GM23338 (cell line): ENCODE measurements around the gene PSEN2. TPM values are rescaled to one million over a fixed set of nuclear protein-coding genes. Genes with fewer than 3 reads are reported as not detected.

Source experiments
- ATAC-seq: fragments of 200-7000 bp; cut with Tn5 transposase; 3 replicates; pipeline ENCODE4 v1.9.1; 2020
- DNase-seq: peaks from one replicate; pipeline ENCODE4 v3.0.0-alpha.2; 2015; ENCODE audit warnings: low spot score
- H2AFZ ChIP-seq: fragments of 200-600 bp; sonication (generic); 2 replicates; pipeline ENCODE4 v1.8.0; 2016; ENCODE audit warnings: antibody characterized with exemption, mild to moderate bottlenecking, moderate library complexity
- H3F3A ChIP-seq: fragments of 200-600 bp; sonication (generic); replicated peaks from 2 replicates; pipeline ENCODE4 v1.8.0; 2017; ENCODE audit warnings: antibody characterized with exemption, mixed run types, low read depth
- H3K27ac ChIP-seq: fragments of 200-600 bp; sonication (generic); 2 replicates; pipeline ENCODE4 v1.6.1; 2016; ENCODE audit warnings: low read depth
- H3K27me3 ChIP-seq: fragments of 200-600 bp; sonication (generic); 2 replicates; pipeline ENCODE4 v1.8.0; 2016; ENCODE audit warnings: mild to moderate bottlenecking, mixed run types, moderate library complexity; ENCODE audit not compliant: insufficient read depth
- H3K36me3 ChIP-seq: fragments of 200-600 bp; sonication (generic); 2 replicates; pipeline ENCODE4 v1.8.0; 2016; ENCODE audit warnings: mild to moderate bottlenecking; ENCODE audit not compliant: insufficient read depth
- H3K4me1 ChIP-seq: fragments of 200-600 bp; sonication (generic); 2 replicates; pipeline ENCODE4 v1.8.0; 2016; ENCODE audit warnings: mild to moderate bottlenecking, moderate library complexity; ENCODE audit not compliant: insufficient read depth
- H3K4me2 ChIP-seq: fragments of 200-600 bp; sonication (generic); 2 replicates; pipeline ENCODE4 v1.7.1; 2017; ENCODE audit warnings: mixed run types
- H3K4me3 ChIP-seq: fragments of 200-600 bp; sonication (generic); 2 replicates; pipeline ENCODE4 v1.6.1; 2016; ENCODE audit warnings: mixed run types
- H3K79me2 ChIP-seq: fragments of 200-600 bp; sonication (generic); replicated peaks from 2 replicates; pipeline ENCODE4 v1.8.0; 2017; ENCODE audit warnings: mild to moderate bottlenecking; ENCODE audit not compliant: insufficient read depth
- H3K9me2 ChIP-seq: fragments of 200-600 bp; sonication (generic); 2 replicates; pipeline ENCODE4 v1.8.0; 2017; ENCODE audit not compliant: insufficient read depth
- H4K20me1 ChIP-seq: fragments of 200-600 bp; sonication (generic); replicated peaks from 2 replicates; pipeline ENCODE4 v1.8.0; 2017; ENCODE audit warnings: mild to moderate bottlenecking; ENCODE audit not compliant: insufficient read depth
- H3K27ac Mint-ChIP-seq: 2 replicates; pipeline ENCODE4 v1.8.0; 2020; ENCODE audit warnings: inconsistent platforms, mild to moderate bottlenecking, moderate library complexity, mixed read lengths
- H3K27me3 Mint-ChIP-seq: 3 replicates; pipeline ENCODE4 v1.8.0; 2022; ENCODE audit warnings: low read depth, mild to moderate bottlenecking, moderate library complexity, mixed read lengths, inconsistent platforms; ENCODE audit not compliant: insufficient read depth, poor library complexity
- H3K36me3 Mint-ChIP-seq: 3 replicates; pipeline ENCODE4 v1.8.0; 2021; ENCODE audit warnings: low read depth, mild to moderate bottlenecking, inconsistent platforms, moderate library complexity, mixed read lengths
- H3K4me1 Mint-ChIP-seq: 3 replicates; pipeline ENCODE4 v1.8.0; 2020; ENCODE audit warnings: mild to moderate bottlenecking, inconsistent platforms, mixed read lengths
- H3K4me3 Mint-ChIP-seq: 3 replicates; pipeline ENCODE4 v1.8.0; 2021; ENCODE audit warnings: moderate library complexity, mild to moderate bottlenecking, inconsistent platforms, mixed read lengths
- H3K9me3 Mint-ChIP-seq: 3 replicates; pipeline ENCODE4 v1.8.0; 2020; ENCODE audit warnings: moderate library complexity, mild to moderate bottlenecking, inconsistent platforms, mixed read lengths
- CREB1 ChIP-seq: fragments of 250-450 bp; sonication (Bioruptor Pico); IDR thresholded peaks from 2 replicates; pipeline ENCODE4 v1.5.0; 2020; ENCODE audit warnings: low read depth, mild to moderate bottlenecking, moderate library complexity
- EZH2 ChIP-seq: fragments of 200-600 bp; sonication (generic); IDR thresholded peaks from one replicate; pipeline ENCODE4 v1.8.0; 2017; ENCODE audit warnings: antibody characterized with exemption, mild to moderate bottlenecking, low read depth; ENCODE audit not compliant: unreplicated experiment
- JUNB ChIP-seq: IDR thresholded peaks from one replicate; pipeline ENCODE4 v1.6.1; 2016; ENCODE audit warnings: antibody characterized with exemption; ENCODE audit not compliant: unreplicated experiment
- NANOG ChIP-seq: IDR thresholded peaks from 2 replicates; pipeline ENCODE4 v1.6.1; 2016; ENCODE audit warnings: antibody characterized with exemption, borderline replicate concordance
- POLR2AphosphoS5 ChIP-seq: IDR thresholded peaks from 2 replicates; pipeline ENCODE4 v1.6.1; 2016; ENCODE audit warnings: antibody characterized with exemption, low read depth
- STAT1 ChIP-seq: IDR thresholded peaks from one replicate; pipeline ENCODE4 v1.6.1; 2016; ENCODE audit warnings: antibody characterized with exemption; ENCODE audit not compliant: unreplicated experiment
- ZNF331 ChIP-seq: fragments of 250-450 bp; sonication (Bioruptor Pico); IDR thresholded peaks from 2 replicates; pipeline ENCODE4 v1.5.0; 2020; ENCODE audit warnings: low read depth, mild to moderate bottlenecking, moderate library complexity
- polyA plus RNA-seq: library from polyadenylated mRNA; unstranded; fragments of >200 nt; fragmentation: Nextera tagmentation; extraction: Ambion mirVana; gene quantifications from 2 replicates; pipeline ENCODE4 v1.2.1, GENCODE V29; 2016
- total RNA-seq: library from RNA; depleted of rRNA; stranded (reverse); fragments of >200 nt; shearing (Covaris generic); gene quantifications from 2 replicates; pipeline ENCODE4 v1.2.3, GENCODE V29; 2014
- TF ChIP-seq, protein P1 (sequence below), 2 experiments: fragments of 200-600 bp in 1 of 2; sonication (generic) in 1 of 2; conservative IDR thresholded peaks; 2 replicates each; pipeline versions ENCODE4 v1.5.1 to v1.6.1; 2016 to 2017; ENCODE audit warnings: antibody characterized with exemption in 2 of 2, low read depth in 2 of 2, mild to moderate bottlenecking in 2 of 2, moderate library complexity in 1 of 2
- TF ChIP-seq, protein P2 (sequence below): fragments of 250-450 bp; sonication (Bioruptor Pico); IDR thresholded peaks from 2 replicates; pipeline ENCODE4 v1.5.0; 2020; ENCODE audit warnings: mild to moderate bottlenecking, moderate library complexity
- TF ChIP-seq, protein P3 (sequence below): IDR thresholded peaks from one replicate; pipeline ENCODE4 v1.6.1; 2018; ENCODE audit warnings: antibody characterized with exemption; ENCODE audit not compliant: unreplicated experiment

Gene PSEN2
- total and polyA plus RNA-seq, 2 experiments from 2014 or later: 10.0 to 22.1 TPM

DNA sequence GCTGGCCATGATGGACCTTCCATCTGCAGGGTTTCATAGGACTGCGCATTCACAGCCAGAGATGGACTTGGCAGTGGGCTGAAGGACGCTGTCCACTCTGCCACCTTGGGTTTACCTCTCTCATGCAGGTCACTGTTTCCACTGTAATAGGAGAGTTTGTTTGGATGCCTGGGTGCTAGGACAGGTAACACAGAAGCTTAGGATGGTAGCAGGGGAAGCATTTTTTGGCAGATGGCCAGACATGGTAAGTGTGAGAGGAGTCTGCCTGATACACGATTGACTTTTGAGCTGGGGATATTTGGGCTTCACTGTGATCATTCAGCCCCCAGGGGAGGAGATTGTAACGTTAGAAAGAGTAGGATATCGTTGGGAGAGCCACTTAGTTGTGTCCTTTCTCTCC lies 11.8 kb downstream of the PSEN2 start:
- peaks cover 36% of the 10 kb centered on the region for H3K36me3 Mint-ChIP-seq
- DNase-seq (no peak), ATAC-seq (no peak)
- peaks cover 5% of the 10 kb centered on the region for H3K27me3 Mint-ChIP-seq
- Histone ChIP-seq H3K9me2 (no peaks in the 10 kb centered on the region), H3K79me2 (no peaks in the 10 kb centered on the region), H3K4me3 (no peak overlapping the region), H3K4me2 (no peak overlapping the region), H2AFZ (no peak overlapping the region), H3K27me3 (no peaks in the 10 kb centered on the region), H3K36me3 (no peaks in the 10 kb centered on the region; the same call in 1 of the 2 replicates), H3F3A (no peaks in the 10 kb centered on the region), H3K4me1 (no peaks in the 10 kb centered on the region), H3K27ac (no peak overlapping the region), H4K20me1 (no peaks in the 10 kb centered on the region; the same call in 1 of the 2 replicates)
- H3K27ac Mint-ChIP-seq: no peak overlapping the region
- TF ChIP-seq JUNB (no peak), ZNF331 (no peak)
- TF ChIP-seq, protein P1, sequence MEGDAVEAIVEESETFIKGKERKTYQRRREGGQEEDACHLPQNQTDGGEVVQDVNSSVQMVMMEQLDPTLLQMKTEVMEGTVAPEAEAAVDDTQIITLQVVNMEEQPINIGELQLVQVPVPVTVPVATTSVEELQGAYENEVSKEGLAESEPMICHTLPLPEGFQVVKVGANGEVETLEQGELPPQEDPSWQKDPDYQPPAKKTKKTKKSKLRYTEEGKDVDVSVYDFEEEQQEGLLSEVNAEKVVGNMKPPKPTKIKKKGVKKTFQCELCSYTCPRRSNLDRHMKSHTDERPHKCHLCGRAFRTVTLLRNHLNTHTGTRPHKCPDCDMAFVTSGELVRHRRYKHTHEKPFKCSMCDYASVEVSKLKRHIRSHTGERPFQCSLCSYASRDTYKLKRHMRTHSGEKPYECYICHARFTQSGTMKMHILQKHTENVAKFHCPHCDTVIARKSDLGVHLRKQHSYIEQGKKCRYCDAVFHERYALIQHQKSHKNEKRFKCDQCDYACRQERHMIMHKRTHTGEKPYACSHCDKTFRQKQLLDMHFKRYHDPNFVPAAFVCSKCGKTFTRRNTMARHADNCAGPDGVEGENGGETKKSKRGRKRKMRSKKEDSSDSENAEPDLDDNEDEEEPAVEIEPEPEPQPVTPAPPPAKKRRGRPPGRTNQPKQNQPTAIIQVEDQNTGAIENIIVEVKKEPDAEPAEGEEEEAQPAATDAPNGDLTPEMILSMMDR (conservative IDR thresholded peaks at IDR 0.05; ENCODE audit: low read depth in 2 of 2): no peak
- no peaks in the 10 kb centered on the region; the same call in 1 of the 3 replicates for H3K4me1 Mint-ChIP-seq
- H3K9me3 Mint-ChIP-seq: no peaks in the 10 kb centered on the region; the same call in 2 of the 3 replicates
- no peak overlapping the region for H3K4me3 Mint-ChIP-seq

DNA sequence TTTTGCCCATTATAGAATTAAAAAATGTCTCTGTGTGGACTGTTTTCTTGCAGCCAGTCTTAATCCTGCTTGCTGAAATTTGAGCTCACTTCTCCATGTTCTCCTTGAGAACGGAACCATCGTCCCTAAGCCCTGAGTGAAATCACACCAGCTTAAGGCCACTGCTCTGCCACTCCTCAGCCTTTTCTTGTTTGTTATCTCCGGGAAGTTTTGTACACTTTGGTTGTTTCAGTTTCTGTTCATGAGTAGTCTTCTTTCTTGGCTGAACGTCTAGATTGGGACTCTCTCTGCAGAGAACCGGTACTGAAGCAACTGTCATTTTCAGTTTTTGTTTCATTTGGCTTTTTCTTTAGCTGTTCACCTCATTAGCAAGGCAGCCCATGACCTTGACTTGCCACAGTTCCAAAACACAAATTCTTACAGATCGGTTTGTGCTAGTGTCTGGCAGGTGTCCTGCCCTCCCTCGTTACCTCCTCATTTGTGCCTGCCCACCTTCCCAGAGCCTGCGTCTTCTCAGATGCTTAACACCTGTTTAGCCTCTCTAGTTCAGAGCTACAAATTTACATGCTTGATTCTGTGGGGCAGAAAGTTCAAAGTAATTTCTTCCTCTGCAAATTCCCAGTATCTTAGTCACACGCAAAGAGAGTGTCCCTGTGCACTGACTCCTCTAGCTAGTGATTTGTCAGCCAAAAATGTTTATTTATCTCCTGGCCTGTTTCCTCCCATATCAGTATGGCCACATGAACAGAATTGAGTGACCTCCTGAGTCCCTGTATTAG lies 12.4 kb downstream of the PSEN2 start:
- H3K4me1 ChIP-seq: no peaks in the 10 kb centered on the region
- no peaks in the 10 kb centered on the region; the same call in 1 of the 2 replicates for H4K20me1 ChIP-seq
- Mint-ChIP-seq H3K4me3 (no peak overlapping the region), H3K36me3 (peaks cover 32% of the 10 kb centered on the region), H3K4me1 (no peaks in the 10 kb centered on the region; the same call in 1 of the 3 replicates), H3K9me3 (no peaks in the 10 kb centered on the region; the same call in 2 of the 3 replicates), H3K27me3 (peaks cover 5% of the 10 kb centered on the region), H3K27ac (no peak overlapping the region)
- no peak for ATAC-seq
- no peaks in the 10 kb centered on the region for H3K9me2 ChIP-seq
- H3K4me2 ChIP-seq: no peak overlapping the region
- H3K36me3 ChIP-seq: no peaks in the 10 kb centered on the region; the same call in 1 of the 2 replicates
- H3F3A ChIP-seq: no peaks in the 10 kb centered on the region
- H3K4me3 ChIP-seq: no peak overlapping the region
- no peaks in the 10 kb centered on the region for H3K27me3 ChIP-seq
- H3K27ac ChIP-seq: no peak overlapping the region
- DNase-seq: no peak
- H2AFZ ChIP-seq: no peak overlapping the region
- no peaks in the 10 kb centered on the region for H3K79me2 ChIP-seq
- TF ChIP-seq, protein P2, sequence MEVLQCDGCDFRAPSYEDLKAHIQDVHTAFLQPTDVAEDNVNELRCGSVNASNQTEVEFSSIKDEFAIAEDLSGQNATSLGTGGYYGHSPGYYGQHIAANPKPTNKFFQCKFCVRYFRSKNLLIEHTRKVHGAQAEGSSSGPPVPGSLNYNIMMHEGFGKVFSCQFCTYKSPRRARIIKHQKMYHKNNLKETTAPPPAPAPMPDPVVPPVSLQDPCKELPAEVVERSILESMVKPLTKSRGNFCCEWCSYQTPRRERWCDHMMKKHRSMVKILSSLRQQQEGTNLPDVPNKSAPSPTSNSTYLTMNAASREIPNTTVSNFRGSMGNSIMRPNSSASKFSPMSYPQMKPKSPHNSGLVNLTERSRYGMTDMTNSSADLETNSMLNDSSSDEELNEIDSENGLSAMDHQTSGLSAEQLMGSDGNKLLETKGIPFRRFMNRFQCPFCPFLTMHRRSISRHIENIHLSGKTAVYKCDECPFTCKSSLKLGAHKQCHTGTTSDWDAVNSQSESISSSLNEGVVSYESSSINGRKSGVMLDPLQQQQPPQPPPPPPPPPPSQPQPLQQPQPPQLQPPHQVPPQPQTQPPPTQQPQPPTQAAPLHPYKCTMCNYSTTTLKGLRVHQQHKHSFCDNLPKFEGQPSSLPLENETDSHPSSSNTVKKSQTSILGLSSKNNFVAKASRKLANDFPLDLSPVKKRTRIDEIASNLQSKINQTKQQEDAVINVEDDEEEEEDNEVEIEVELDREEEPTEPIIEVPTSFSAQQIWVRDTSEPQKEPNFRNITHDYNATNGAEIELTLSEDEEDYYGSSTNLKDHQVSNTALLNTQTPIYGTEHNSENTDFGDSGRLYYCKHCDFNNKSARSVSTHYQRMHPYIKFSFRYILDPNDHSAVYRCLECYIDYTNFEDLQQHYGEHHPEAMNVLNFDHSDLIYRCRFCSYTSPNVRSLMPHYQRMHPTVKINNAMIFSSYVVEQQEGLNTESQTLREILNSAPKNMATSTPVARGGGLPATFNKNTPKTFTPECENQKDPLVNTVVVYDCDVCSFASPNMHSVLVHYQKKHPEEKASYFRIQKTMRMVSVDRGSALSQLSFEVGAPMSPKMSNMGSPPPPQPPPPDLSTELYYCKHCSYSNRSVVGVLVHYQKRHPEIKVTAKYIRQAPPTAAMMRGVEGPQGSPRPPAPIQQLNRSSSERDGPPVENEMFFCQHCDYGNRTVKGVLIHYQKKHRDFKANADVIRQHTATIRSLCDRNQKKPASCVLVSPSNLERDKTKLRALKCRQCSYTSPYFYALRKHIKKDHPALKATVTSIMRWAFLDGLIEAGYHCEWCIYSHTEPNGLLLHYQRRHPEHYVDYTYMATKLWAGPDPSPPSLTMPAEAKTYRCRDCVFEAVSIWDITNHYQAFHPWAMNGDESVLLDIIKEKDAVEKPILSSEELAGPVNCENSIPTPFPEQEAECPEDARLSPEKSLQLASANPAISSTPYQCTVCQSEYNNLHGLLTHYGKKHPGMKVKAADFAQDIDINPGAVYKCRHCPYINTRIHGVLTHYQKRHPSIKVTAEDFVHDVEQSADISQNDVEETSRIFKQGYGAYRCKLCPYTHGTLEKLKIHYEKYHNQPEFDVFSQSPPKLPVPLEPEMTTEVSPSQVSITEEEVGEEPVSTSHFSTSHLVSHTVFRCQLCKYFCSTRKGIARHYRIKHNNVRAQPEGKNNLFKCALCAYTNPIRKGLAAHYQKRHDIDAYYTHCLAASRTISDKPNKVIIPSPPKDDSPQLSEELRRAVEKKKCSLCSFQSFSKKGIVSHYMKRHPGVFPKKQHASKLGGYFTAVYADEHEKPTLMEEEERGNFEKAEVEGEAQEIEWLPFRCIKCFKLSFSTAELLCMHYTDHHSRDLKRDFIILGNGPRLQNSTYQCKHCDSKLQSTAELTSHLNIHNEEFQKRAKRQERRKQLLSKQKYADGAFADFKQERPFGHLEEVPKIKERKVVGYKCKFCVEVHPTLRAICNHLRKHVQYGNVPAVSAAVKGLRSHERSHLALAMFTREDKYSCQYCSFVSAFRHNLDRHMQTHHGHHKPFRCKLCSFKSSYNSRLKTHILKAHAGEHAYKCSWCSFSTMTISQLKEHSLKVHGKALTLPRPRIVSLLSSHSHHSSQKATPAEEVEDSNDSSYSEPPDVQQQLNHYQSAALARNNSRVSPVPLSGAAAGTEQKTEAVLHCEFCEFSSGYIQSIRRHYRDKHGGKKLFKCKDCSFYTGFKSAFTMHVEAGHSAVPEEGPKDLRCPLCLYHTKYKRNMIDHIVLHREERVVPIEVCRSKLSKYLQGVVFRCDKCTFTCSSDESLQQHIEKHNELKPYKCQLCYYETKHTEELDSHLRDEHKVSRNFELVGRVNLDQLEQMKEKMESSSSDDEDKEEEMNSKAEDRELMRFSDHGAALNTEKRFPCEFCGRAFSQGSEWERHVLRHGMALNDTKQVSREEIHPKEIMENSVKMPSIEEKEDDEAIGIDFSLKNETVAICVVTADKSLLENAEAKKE (CRISPR knock-in tag): no peak
- TF ChIP-seq STAT1: no peak
- no peak for TF ChIP-seq EZH2
- TF ChIP-seq POLR2AphosphoS5: no peak
- no peak for TF ChIP-seq CREB1 (CRISPR knock-in tag)
- TF ChIP-seq, protein P3, sequence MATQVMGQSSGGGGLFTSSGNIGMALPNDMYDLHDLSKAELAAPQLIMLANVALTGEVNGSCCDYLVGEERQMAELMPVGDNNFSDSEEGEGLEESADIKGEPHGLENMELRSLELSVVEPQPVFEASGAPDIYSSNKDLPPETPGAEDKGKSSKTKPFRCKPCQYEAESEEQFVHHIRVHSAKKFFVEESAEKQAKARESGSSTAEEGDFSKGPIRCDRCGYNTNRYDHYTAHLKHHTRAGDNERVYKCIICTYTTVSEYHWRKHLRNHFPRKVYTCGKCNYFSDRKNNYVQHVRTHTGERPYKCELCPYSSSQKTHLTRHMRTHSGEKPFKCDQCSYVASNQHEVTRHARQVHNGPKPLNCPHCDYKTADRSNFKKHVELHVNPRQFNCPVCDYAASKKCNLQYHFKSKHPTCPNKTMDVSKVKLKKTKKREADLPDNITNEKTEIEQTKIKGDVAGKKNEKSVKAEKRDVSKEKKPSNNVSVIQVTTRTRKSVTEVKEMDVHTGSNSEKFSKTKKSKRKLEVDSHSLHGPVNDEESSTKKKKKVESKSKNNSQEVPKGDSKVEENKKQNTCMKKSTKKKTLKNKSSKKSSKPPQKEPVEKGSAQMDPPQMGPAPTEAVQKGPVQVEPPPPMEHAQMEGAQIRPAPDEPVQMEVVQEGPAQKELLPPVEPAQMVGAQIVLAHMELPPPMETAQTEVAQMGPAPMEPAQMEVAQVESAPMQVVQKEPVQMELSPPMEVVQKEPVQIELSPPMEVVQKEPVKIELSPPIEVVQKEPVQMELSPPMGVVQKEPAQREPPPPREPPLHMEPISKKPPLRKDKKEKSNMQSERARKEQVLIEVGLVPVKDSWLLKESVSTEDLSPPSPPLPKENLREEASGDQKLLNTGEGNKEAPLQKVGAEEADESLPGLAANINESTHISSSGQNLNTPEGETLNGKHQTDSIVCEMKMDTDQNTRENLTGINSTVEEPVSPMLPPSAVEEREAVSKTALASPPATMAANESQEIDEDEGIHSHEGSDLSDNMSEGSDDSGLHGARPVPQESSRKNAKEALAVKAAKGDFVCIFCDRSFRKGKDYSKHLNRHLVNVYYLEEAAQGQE: no peak
- TF ChIP-seq NANOG: no peak
